K562 (cell line): ENCODE measurements around the gene AMN1. TPM values are rescaled to one million over a fixed set of nuclear protein-coding genes. Genes with fewer than 3 reads are reported as not detected.

Experiments
- BRD9 ChIP-seq: fragments of 450-650 bp; IDR thresholded peaks from 2 replicates; pipeline ENCODE4 v1.6.1; 2018; ENCODE audit warnings: low read depth; ENCODE audit not compliant: partially characterized antibody
- CAMTA2 ChIP-seq: fragments of 250-450 bp; sonication (Bioruptor Pico); conservative IDR thresholded peaks from 2 replicates; pipeline ENCODE4 v1.5.1; 2022
- CEBPG ChIP-seq, 3 experiments: fragments of 200-800 bp in 1 of 3; sonication (Bioruptor generic) in 1 of 3; sonication (generic) in 1 of 3; formaldehyde crosslinking in 1 of 3; IDR thresholded peaks in 2 of 3; conservative IDR thresholded peaks in 1 of 3; 2 replicates each; pipeline versions ENCODE4 v1.6.1 to v1.8.0; 2016 to 2022; ENCODE audit warnings: missing compliant biosample characterization in 2 of 3, missing genetic modification characterization in 2 of 3, mild to moderate bottlenecking in 1 of 3, missing genetic modification reagents in 1 of 3
- ELF1 ChIP-seq: fragments of 200-800 bp; sonication (Bioruptor generic); IDR thresholded peaks from 2 replicates; pipeline ENCODE4 v1.6.1; 2016; ENCODE audit warnings: missing genetic modification characterization, missing compliant biosample characterization
- FOXJ2 ChIP-seq: fragments of 200-800 bp; sonication (Bioruptor generic); IDR thresholded peaks from 2 replicates; pipeline ENCODE4 v1.6.1; 2016; ENCODE audit warnings: missing genetic modification characterization, missing compliant biosample characterization
- GABPB1 ChIP-seq: sonication (generic); formaldehyde crosslinking; IDR thresholded peaks from 2 replicates; pipeline ENCODE4 v1.8.0; 2022; ENCODE audit warnings: mild to moderate bottlenecking, missing genetic modification reagents
- HDAC3 ChIP-seq: fragments of 450-650 bp; IDR thresholded peaks from 2 replicates; pipeline ENCODE4 v1.6.1; 2018; ENCODE audit warnings: borderline replicate concordance, mild to moderate bottlenecking, moderate library complexity; ENCODE audit not compliant: partially characterized antibody
- KDM1A ChIP-seq, 2 experiments: fragments of 450-650 bp; IDR thresholded peaks; 2 replicates each; pipeline ENCODE4 v1.6.1; 2016; ENCODE audit warnings: mild to moderate bottlenecking in 2 of 2
- PHB ChIP-seq: fragments of 250-450 bp; sonication (Bioruptor Pico); IDR thresholded peaks from 2 replicates; pipeline ENCODE4 v1.5.0; 2021
- RFX5 ChIP-seq: IDR thresholded peaks from 2 replicates; pipeline ENCODE4 v1.6.1; 2011; ENCODE audit warnings: low read depth, mild to moderate bottlenecking, improper control_type of control experiment, low read length
- TEAD1 ChIP-seq, 2 experiments: fragments of 450-650 bp in 1 of 2; sonication (generic) in 1 of 2; formaldehyde crosslinking; IDR thresholded peaks; 2 replicates each; pipeline versions ENCODE4 v1.4.0 to v1.8.0; 2020 to 2022; ENCODE audit warnings: mild to moderate bottlenecking in 2 of 2, missing genetic modification reagents in 1 of 2
- ZBTB8A ChIP-seq: fragments of 450-650 bp; IDR thresholded peaks from 2 replicates; pipeline ENCODE4 v1.6.1; 2018; ENCODE audit warnings: mild to moderate bottlenecking, moderate library complexity; ENCODE audit not compliant: partially characterized antibody
- ZNF232 ChIP-seq: sonication (generic); formaldehyde crosslinking; IDR thresholded peaks from 2 replicates; pipeline ENCODE4 v1.8.0; 2022; ENCODE audit warnings: mild to moderate bottlenecking, missing genetic modification reagents
- polyA plus RNA-seq, 8 experiments: library from polyadenylated mRNA; depleted of rRNA in 4 of 8; stranded (reverse) in 5 of 8; unstranded in 3 of 8; fragments of >200 nt; fragmentation: Nextera tagmentation in 2 of 8; fragmentation: Illumina TruSeq in 1 of 8; extraction: Ambion mirVana in 2 of 8; extraction: Trizol in 1 of 8; gene quantifications; 2 replicates each; pipeline versions ENCODE4 v1.2.1 to v1.2.3, GENCODE V29; 2011 to 2014; ENCODE audit warnings: inconsistent platforms in 1 of 8, missing spikeins in 1 of 8
- total RNA-seq, 7 experiments: library from RNA; depleted of rRNA in 6 of 7; stranded (reverse); fragments of >200 nt in 6 of 7; fragmentation: Illumina TruSeq in 2 of 7; extraction: Trizol in 2 of 7; gene quantifications; 2 replicates each; pipeline versions ENCODE4 v1.2.1 to v1.2.3, GENCODE V29; 2011 to 2021; ENCODE audit warnings: low replicate concordance in 1 of 7
- TF ChIP-seq, protein P1 (sequence below): fragments of 200-400 bp; formaldehyde crosslinking; IDR thresholded peaks from 2 replicates; pipeline ENCODE4 v1.6.1; 2017; ENCODE audit warnings: mild to moderate bottlenecking, low read depth, low read length, moderate library complexity
- TF ChIP-seq, protein P2 (sequence below), 2 experiments: IDR thresholded peaks; 2 replicates each; pipeline ENCODE4 v1.6.1; 2011; ENCODE audit warnings: borderline replicate concordance in 1 of 2, control low read depth in 1 of 2, low read depth in 1 of 2, low read length in 1 of 2, mild to moderate bottlenecking in 1 of 2, mixed read lengths in 1 of 2, moderate library complexity in 1 of 2; ENCODE audit not compliant: insufficient read depth in 1 of 2, insufficient read length in 1 of 2, poor library complexity in 1 of 2, severe bottlenecking in 1 of 2; ENCODE audit errors: extremely low read depth in 1 of 2
- TF ChIP-seq, protein P3 (sequence below): fragments of 450-650 bp; formaldehyde crosslinking; IDR thresholded peaks from 2 replicates; pipeline ENCODE4 v1.4.0; 2020; ENCODE audit warnings: mild to moderate bottlenecking, moderate library complexity
- TF ChIP-seq, protein P4 (sequence below): IDR thresholded peaks from 2 replicates; pipeline ENCODE4 v1.6.1; 2012; ENCODE audit warnings: low read depth, low read length, improper control_type of control experiment, borderline replicate concordance
- TF ChIP-seq, protein P5 (sequence below): fragments of 250-450 bp; sonication (Bioruptor Pico); IDR thresholded peaks from 2 replicates; pipeline ENCODE4 v1.5.0; 2021

The AMN1 gene
- total and polyA plus RNA-seq, 9 of the 15 experiments (the other 6 are each of a cell fraction or from before 2014, with no cell fraction given), result 5.2 to 27.6 (median 13.0) TPM

DNA sequence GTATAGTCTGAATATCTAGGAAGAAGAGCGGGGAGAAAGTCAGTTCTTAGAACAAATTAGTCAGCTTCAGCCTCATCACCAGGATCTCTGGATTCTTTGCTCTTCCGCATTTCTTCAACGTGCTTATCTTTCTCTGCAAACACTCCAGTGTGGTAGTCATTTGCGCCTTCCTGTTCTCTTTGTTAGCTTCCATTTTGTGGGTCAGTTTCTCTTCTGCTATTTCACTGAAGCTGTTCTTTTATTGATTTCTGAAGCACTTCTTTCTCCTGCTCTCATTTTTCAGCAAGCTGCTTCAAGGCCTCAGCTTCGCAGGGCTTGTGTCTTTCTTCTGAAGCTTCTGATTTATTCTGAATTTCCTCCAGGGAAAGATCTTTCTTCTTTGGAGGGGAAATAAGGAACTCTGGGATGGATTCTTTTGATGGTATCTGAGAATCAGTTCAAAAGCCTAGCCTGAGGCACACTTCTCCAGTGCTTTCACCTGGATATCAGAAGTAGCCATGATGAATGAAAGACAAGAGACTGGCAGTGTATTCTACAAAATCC is 13.5 kb downstream of the AMN1 start (continued):
- no peak for TF ChIP-seq PHB
- TF ChIP-seq ZNF232 (CRISPR knock-in tag), result no peak
- no peak for TF ChIP-seq RFX5
- TF ChIP-seq ZBTB8A, result no peak
- TF ChIP-seq, protein P1, sequence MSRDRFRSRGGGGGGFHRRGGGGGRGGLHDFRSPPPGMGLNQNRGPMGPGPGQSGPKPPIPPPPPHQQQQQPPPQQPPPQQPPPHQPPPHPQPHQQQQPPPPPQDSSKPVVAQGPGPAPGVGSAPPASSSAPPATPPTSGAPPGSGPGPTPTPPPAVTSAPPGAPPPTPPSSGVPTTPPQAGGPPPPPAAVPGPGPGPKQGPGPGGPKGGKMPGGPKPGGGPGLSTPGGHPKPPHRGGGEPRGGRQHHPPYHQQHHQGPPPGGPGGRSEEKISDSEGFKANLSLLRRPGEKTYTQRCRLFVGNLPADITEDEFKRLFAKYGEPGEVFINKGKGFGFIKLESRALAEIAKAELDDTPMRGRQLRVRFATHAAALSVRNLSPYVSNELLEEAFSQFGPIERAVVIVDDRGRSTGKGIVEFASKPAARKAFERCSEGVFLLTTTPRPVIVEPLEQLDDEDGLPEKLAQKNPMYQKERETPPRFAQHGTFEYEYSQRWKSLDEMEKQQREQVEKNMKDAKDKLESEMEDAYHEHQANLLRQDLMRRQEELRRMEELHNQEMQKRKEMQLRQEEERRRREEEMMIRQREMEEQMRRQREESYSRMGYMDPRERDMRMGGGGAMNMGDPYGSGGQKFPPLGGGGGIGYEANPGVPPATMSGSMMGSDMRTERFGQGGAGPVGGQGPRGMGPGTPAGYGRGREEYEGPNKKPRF, result no peak
- no peak for TF ChIP-seq CEBPG (CRISPR knock-in tag; IDR thresholded peaks at IDR 0.05)
- 0 out of 4 replicates have a peak, but pooled peaks of 1 of the 2 experiments have one; percentile 4 for TF ChIP-seq CEBPG (tag; conservative IDR thresholded peaks at IDR 0.05 in 1 of 2, IDR thresholded peaks at IDR 0.05 in 1 of 2)
- peak; percentile 28 for TF ChIP-seq HDAC3
- peak; percentile 57 to 79; a peak in 3 of 4 replicates for TF ChIP-seq TEAD1 (CRISPR knock-in tag; IDR thresholded peaks at IDR 0.05)
- TF ChIP-seq, protein P2, sequence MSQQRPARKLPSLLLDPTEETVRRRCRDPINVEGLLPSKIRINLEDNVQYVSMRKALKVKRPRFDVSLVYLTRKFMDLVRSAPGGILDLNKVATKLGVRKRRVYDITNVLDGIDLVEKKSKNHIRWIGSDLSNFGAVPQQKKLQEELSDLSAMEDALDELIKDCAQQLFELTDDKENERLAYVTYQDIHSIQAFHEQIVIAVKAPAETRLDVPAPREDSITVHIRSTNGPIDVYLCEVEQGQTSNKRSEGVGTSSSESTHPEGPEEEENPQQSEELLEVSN (IDR thresholded peaks at IDR 0.05; ENCODE audit: borderline replicate concordance in 1 of 2, extremely low read depth in 1 of 2, insufficient read depth in 1 of 2, insufficient read length in 1 of 2, low read depth in 1 of 2, low read length in 1 of 2, poor library complexity in 1 of 2, severe bottlenecking in 1 of 2), result peak; percentile 32 to 34
- peak; percentile 98 for TF ChIP-seq BRD9
- TF ChIP-seq, protein P3, sequence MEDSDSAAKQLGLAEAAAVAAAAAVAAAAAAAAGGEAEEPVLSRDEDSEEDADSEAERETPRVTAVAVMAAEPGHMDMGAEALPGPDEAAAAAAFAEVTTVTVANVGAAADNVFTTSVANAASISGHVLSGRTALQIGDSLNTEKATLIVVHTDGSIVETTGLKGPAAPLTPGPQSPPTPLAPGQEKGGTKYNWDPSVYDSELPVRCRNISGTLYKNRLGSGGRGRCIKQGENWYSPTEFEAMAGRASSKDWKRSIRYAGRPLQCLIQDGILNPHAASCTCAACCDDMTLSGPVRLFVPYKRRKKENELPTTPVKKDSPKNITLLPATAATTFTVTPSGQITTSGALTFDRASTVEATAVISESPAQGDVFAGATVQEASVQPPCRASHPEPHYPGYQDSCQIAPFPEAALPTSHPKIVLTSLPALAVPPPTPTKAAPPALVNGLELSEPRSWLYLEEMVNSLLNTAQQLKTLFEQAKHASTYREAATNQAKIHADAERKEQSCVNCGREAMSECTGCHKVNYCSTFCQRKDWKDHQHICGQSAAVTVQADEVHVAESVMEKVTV, result no peak
- TF ChIP-seq CAMTA2 (CRISPR knock-in tag), result no peak
- TF ChIP-seq ELF1, result peak; percentile 94
- TF ChIP-seq KDM1A (IDR thresholded peaks at IDR 0.05), result peak; percentile 33 to 67; a peak in 3 of 4 replicates
- peak; percentile 59; the same call in 1 of the 2 replicates for TF ChIP-seq FOXJ2
- TF ChIP-seq, protein P4, sequence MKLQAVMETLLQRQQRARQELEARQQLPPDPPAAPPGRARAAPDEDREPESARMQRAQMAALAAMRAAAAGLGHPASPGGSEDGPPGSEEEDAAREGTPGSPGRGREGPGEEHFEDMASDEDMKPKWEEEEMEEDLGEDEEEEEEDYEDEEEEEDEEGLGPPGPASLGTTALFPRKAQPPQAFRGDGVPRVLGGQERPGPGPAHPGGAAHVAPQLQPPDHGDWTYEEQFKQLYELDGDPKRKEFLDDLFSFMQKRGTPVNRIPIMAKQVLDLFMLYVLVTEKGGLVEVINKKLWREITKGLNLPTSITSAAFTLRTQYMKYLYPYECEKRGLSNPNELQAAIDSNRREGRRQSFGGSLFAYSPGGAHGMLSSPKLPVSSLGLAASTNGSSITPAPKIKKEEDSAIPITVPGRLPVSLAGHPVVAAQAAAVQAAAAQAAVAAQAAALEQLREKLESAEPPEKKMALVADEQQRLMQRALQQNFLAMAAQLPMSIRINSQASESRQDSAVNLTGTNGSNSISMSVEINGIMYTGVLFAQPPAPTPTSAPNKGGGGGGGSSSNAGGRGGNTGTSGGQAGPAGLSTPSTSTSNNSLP, result 0 out of 2 replicates have a peak, but pooled peaks have one; percentile 32
- TF ChIP-seq, protein P5, sequence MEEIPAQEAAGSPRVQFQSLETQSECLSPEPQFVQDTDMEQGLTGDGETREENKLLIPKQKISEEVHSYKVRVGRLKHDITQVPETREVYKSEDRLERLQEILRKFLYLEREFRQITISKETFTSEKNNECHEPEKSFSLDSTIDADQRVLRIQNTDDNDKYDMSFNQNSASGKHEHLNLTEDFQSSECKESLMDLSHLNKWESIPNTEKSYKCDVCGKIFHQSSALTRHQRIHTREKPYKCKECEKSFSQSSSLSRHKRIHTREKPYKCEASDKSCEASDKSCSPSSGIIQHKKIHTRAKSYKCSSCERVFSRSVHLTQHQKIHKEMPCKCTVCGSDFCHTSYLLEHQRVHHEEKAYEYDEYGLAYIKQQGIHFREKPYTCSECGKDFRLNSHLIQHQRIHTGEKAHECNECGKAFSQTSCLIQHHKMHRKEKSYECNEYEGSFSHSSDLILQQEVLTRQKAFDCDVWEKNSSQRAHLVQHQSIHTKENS (CRISPR knock-in tag), result 0 out of 2 replicates have a peak, but pooled peaks have one; percentile 9
- 0 out of 2 replicates have a peak, but pooled peaks have one; percentile 37 for TF ChIP-seq GABPB1
